SIG-M5 treated with dmso at 0.1 percent for 504 hours (cell line): ENCODE measurements around the gene ADAMTSL3.

ENCODE experiments used
- DNase-seq: peaks from one replicate; lab custom pipeline; 2025; ENCODE audit not compliant: unreplicated experiment; lab: John Stamatoyannopoulos, UW

Gene ADAMTSL3

GRCh38 chr15:83654379-83655236, 685 bp downstream of the ADAMTSL3 start:
- DNase-seq: no peak

GRCh38 chr15:83655237-83655616, 1.3 kb downstream of the ADAMTSL3 start:
- DNase-seq: no peak

GRCh38 chr15:83656192-83656591, 2.3 kb downstream of the ADAMTSL3 start:
- no peak for DNase-seq

GRCh38 chr15:83656943-83657528, 3.1 kb downstream of the ADAMTSL3 start:
- DNase-seq: no peak

- DNase-seq: no peak
These were observed 3.6 kb downstream of the ADAMTSL3 start for GRCh38 chr15:83657549-83657948.

GRCh38 chr15:83658430-83659416, 4.8 kb downstream of the ADAMTSL3 start:
- no peak for DNase-seq

GRCh38 chr15:83659417-83659812, 5.5 kb downstream of the ADAMTSL3 start:
- no peak for DNase-seq

- no peak for DNase-seq
These were observed 11.6 kb downstream of the ADAMTSL3 start for GRCh38 chr15:83665480-83665879.

- DNase-seq: no peak
These were observed 16.8 kb downstream of the ADAMTSL3 start for GRCh38 chr15:83670672-83671229.

- DNase-seq: no peak
These were observed 17.7 kb downstream of the ADAMTSL3 start for GRCh38 chr15:83671603-83672002.

- no peak for DNase-seq
These were observed 19.5 kb downstream of the ADAMTSL3 start for GRCh38 chr15:83673385-83673784.

GRCh38 chr15:83682476-83683088, 28.7 kb downstream of the ADAMTSL3 start:
- no peak for DNase-seq

GRCh38 chr15:83685916-83686332, 32.0 kb downstream of the ADAMTSL3 start:
- no peak for DNase-seq

GRCh38 chr15:83688201-83688600, 34.3 kb downstream of the ADAMTSL3 start:
- no peak for DNase-seq

GRCh38 chr15:83690676-83691075, 36.8 kb downstream of the ADAMTSL3 start:
- DNase-seq: no peak

- DNase-seq: no peak
These were observed 39.0 kb downstream of the ADAMTSL3 start for GRCh38 chr15:83692746-83693581.

GRCh38 chr15:83694015-83694414, 40.1 kb downstream of the ADAMTSL3 start:
- no peak for DNase-seq

GRCh38 chr15:83694536-83694935, 40.6 kb downstream of the ADAMTSL3 start:
- DNase-seq: no peak

GRCh38 chr15:83695246-83695645, 41.3 kb downstream of the ADAMTSL3 start:
- DNase-seq: no peak
